GM20000 (cell line): ENCODE results near the gene TRAPPC14.
"Not testable (repeated sequence)": the region's sequence is repeated elsewhere in the genome, so short reads cannot be mapped to it uniquely, and the experiment has no call there.

Experiments used
- DNase-seq: peaks from one replicate; pipeline ENCODE4 v3.0.0; 2012; ENCODE audit warnings: low spot score
- TF ChIP-seq, protein P1 (sequence below): IDR thresholded peaks from 2 replicates; pipeline ENCODE4 v1.5.1; 2012; ENCODE audit warnings: mild to moderate bottlenecking, control low read depth; ENCODE audit errors: extremely low read depth, missing control alignments

Gene TRAPPC14

DNA sequence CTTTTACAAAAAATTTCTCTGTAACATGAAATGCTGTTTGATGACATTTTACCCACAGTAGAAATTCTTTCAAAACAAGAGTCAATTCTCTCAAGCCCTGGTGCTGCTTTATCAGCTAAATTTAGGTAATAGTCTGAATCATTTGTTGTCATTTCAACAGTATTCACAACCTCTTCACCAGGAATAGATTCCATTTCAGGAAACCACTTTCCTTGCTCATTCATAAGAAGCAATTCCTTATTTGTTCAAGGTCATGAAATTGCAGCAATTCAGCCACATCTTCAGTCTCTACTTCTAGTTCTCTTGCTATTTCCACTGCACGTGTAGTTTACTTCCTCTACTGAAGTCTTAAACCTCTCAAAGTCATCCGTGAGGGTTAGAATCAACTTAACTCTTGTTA, 33.3 kb upstream of the TRAPPC14 start:
- no peak for DNase-seq
- TF ChIP-seq, protein P1, sequence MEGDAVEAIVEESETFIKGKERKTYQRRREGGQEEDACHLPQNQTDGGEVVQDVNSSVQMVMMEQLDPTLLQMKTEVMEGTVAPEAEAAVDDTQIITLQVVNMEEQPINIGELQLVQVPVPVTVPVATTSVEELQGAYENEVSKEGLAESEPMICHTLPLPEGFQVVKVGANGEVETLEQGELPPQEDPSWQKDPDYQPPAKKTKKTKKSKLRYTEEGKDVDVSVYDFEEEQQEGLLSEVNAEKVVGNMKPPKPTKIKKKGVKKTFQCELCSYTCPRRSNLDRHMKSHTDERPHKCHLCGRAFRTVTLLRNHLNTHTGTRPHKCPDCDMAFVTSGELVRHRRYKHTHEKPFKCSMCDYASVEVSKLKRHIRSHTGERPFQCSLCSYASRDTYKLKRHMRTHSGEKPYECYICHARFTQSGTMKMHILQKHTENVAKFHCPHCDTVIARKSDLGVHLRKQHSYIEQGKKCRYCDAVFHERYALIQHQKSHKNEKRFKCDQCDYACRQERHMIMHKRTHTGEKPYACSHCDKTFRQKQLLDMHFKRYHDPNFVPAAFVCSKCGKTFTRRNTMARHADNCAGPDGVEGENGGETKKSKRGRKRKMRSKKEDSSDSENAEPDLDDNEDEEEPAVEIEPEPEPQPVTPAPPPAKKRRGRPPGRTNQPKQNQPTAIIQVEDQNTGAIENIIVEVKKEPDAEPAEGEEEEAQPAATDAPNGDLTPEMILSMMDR = no peak

DNA sequence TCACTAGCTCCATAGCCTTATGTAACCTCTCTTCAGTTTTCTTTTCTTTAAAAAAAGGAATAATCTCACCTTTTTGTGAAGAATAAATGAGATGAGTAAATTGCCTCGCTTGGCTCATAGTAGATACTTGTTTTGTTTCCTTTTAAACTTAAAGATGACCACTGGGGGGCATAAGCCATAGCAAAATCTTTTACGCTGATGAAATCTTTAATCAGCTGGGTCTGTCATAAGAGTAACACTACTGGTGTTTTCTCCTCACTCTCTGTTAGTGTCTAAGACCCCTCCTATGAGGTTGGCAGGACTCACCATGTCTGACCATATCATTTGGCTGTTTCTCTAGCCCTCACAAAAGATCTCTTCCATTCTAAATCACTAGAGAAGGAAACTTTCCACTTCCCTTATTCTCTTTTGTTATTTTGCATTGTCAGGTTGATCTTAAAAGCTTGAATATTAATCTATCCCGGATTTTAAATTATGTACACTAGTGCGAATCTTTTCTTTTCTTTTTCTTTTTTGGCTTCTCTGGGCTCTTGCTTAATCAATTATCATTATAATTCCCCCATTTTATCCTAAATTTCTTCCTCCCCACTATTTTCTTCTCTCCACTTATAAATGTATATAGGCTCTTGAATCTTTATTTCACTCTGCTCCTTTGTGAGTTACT, 31.7 kb upstream of the TRAPPC14 start:
- DNase-seq = peak; percentile 30
- TF ChIP-seq, protein P1 = no peak

DNA sequence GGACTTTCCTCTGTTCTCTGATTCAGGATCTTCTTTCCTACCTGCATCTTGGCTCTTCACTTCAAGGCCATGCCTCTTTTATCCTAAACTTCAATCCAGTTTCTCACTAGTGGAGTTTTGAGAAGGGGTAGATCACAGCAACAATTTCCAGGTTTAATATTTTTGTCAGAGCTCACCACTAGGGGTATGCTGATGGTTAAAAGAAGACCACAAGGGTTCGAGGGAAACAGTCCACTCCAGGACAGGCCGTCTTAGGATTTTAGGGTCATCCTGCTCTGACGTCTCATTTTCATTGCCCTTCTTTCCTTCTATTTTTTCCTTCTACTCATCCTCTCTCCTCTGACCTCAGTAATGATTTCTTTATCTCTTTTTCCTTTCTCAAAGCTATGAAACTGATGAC, 30.5 kb upstream of the TRAPPC14 start:
- TF ChIP-seq, protein P1 = no peak
- DNase-seq = no peak

DNA sequence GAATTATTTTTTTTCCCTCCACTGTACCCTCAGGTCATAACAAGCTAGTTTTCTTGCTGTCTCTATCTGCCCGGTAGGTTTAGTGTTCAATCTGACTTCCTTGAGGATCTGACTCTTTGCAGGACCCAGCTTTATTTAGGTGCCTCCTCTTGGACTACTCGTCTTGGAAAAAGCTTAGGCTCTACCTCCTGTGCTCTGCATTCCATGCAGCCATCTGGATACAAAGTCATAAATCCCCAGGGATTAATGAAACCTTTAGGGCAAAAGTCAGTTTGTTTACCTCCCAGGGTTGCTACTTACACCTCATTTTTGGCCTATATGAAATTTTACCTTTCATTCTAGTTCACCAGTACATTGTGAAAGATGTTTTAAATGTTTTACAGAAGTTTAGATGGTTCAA, 27.2 kb upstream of the TRAPPC14 start:
- DNase-seq = no peak
- TF ChIP-seq, protein P1 = no peak

DNA sequence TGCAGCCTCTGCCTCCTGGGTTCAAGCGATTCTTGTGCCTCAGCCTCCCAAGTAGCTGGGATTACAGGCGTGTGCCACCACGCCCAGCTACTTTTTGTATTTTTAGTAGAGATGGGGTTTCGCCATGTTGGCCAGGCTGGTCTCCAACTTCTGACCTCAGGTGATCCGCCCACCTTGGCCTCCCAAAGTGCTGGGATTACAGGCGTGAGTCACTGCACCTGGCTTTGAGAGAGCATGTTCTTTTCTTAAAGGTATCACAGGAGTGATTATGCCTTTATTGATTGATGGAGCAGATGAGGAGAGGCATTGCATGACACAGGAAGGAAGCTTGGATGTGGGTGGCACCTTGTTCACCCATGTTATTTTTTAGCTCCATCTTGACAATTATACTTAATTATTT, 24.6 kb upstream of the TRAPPC14 start:
- not testable (repeated sequence) for DNase-seq

DNA sequence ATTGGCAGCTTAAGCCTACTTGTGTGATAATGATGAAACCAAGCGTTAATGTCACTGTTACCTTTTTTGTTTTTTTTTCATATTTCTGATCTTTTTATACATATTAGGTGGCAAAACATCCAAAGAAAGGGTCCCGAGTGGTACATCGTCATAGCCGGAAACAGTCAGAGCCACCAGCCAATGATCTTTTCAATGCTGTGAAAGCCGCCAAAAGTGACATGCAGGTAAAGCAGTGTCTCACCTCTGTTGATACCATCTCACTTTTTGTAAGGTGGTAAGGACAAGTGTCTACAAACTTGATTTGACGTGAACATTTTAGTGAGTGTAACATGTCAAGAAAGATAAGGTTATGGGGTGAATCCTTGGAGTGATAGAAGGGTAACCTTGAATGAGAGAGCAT, 24.1 kb upstream of the TRAPPC14 start:
- not testable (repeated sequence) for DNase-seq

DNA sequence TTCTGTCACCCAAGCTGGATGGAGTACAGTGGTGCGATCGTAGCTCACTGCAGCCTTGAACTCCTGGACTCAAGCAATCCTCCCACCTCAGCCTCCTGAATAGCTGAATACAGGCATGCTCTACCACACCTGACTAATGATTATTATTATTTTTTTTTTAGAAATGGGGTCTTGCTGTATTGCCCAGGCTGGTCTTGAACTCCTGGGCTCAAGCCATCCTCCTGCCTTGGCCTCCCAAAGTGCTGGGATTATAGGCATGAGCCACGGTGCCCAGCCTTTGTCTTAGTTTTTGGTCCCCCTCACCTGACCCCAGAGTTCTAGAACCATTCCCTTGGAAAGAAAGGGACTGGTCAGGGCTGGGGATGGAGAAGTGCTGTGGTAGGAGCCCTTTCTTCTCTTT, 21.6 kb upstream of the TRAPPC14 start:
- DNase-seq = not testable (repeated sequence)

DNA sequence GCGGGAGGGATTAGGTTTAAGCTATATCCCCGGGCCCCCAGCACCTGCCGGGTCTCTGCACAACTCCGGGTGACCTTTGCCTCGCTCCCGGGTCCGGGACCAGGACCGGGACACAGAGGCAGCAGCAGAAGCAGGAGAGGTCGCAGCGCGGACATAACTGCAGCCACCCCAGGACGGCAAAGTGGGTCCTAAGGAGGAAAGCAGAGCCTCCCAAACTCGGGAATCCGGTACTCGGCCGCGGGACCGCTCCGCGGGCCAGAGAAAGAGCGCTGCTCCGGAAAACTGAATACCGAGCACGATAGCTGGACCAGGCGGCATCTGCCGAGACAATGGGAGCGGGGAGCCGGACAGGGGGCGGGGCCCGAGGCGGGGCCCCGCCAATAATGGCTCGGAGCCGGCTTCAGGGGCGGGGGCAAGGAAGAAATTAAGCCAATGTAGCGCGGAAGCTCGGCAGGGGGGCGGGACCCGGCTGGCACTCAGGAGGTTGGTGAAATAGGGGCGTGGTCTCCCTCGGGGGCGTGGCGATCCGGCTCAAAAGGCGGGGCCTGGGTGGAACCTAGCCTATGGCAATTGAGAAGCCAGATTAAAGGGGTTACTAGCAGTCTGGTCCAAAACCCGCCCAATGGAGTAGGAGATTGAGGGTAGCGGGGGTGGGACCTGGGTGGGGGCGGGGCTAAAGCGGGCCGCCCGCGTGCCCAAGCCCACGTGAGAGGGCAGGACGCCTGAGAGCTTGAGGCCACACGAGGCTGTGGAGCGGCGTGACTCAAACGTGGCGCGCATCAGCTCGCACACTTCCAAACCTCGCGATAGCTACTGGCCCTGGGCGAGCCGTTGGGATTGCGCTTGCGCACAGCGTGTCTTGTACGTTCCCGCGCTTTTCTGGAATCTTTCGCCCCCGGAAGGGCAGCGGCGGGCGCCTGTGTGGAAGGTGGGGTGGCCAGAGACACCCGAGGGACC, 18.8 kb upstream of the TRAPPC14 start, which contains the start of the genes GPC2 and STAG3:
Gene GPC2 (minus strand): TSS at position 337 of the 957 bp plus-strand sequence. CDS start 182 bp downstream, at position 155.
Gene STAG3 (plus strand): TSS at position 874 of the 957 bp plus-strand sequence. CDS start 2,639 bp downstream, outside the sequence.
- TF ChIP-seq, protein P1 = no peak
- peak; percentile 97 for DNase-seq
